Glomerular visceral epithelial cell (primary cell): Measurements from ENCODE around the gene SPOCK1.
"Not testable (repeated sequence)": the region's sequence is repeated elsewhere in the genome, so short reads cannot be mapped to it uniquely, and the experiment has no call there.

Experiments
- DNase-seq: peaks from one replicate; pipeline ENCODE4 v3.0.0-alpha.2; 2016; ENCODE audit errors: extremely low spot score

The SPOCK1 gene

GRCh38 chr5:137395011-137395755, 103.9 kb downstream of the SPOCK1 start:
- peak; percentile 94 for DNase-seq

GRCh38 chr5:137394380-137394779, 104.7 kb downstream of the SPOCK1 start:
- peak; percentile 17 for DNase-seq

GRCh38 chr5:137393196-137393993, 105.7 kb downstream of the SPOCK1 start:
- peak; percentile 33 for DNase-seq

- no peak for DNase-seq
These were observed 106.9 kb downstream of the SPOCK1 start for GRCh38 chr5:137392261-137392660.

GRCh38 chr5:137391044-137391443, 108.1 kb downstream of the SPOCK1 start:
- DNase-seq, result not testable (repeated sequence)

GRCh38 chr5:137389042-137389441, 110.1 kb downstream of the SPOCK1 start:
- DNase-seq, result no peak

- no peak for DNase-seq
These were observed 114.1 kb downstream of the SPOCK1 start for GRCh38 chr5:137385064-137385463.

- no peak for DNase-seq
These were observed 115.2 kb downstream of the SPOCK1 start for GRCh38 chr5:137383909-137384308.

GRCh38 chr5:137381555-137381954, 117.6 kb downstream of the SPOCK1 start:
- no peak for DNase-seq

GRCh38 chr5:137379555-137380286, 119.4 kb downstream of the SPOCK1 start:
- DNase-seq, result no peak

- DNase-seq, result no peak
These were observed 123.2 kb downstream of the SPOCK1 start for GRCh38 chr5:137375741-137376526.

GRCh38 chr5:137374110-137374714, 124.9 kb downstream of the SPOCK1 start:
- DNase-seq, result no peak

GRCh38 chr5:137372773-137373160, 126.4 kb downstream of the SPOCK1 start:
- DNase-seq, result no peak

GRCh38 chr5:137372016-137372772, 126.9 kb downstream of the SPOCK1 start:
- no peak for DNase-seq

GRCh38 chr5:137370096-137371071, 128.7 kb downstream of the SPOCK1 start:
- DNase-seq, result no peak

- no peak for DNase-seq
These were observed 130.5 kb downstream of the SPOCK1 start for GRCh38 chr5:137368651-137369050.

- DNase-seq, result no peak
These were observed 131.2 kb downstream of the SPOCK1 start for GRCh38 chr5:137367951-137368350.

GRCh38 chr5:137366526-137366925, 132.6 kb downstream of the SPOCK1 start:
- no peak for DNase-seq
